Spleen (tissue), 7 donors: ENCODE measurements around the gene AP3B1.

Experiments
- POLR2A ChIP-seq, 3 donors: fragments of 450-650 bp; IDR thresholded peaks; one replicate each; pipeline ENCODE4 v1.5.1; 2017; ENCODE audit warnings: antibody characterized with exemption in 3 of 3, mild to moderate bottlenecking in 1 of 3
- POLR2AphosphoS5 ChIP-seq, 3 donors: sonication (generic); formaldehyde crosslinking; IDR thresholded peaks; one replicate each; pipeline ENCODE4 v1.5.1; 2017; ENCODE audit warnings: antibody characterized with exemption in 3 of 3
- TF ChIP-seq, protein P1 (sequence below), 11 experiments: fragments of 200-600 bp in 7 of 11; fragments of 450-650 bp in 4 of 11; sonication (generic) in 4 of 11; IDR thresholded peaks in 8 of 11; conservative IDR thresholded peaks in 3 of 11; 1 replicate in 7 of 11; 2 replicates in 4 of 11; pipeline versions ENCODE4 v1.4.0 to v1.8.0; 2016 to 2021; ENCODE audit warnings: antibody characterized with exemption in 11 of 11, inconsistent platforms in 4 of 11, mild to moderate bottlenecking in 1 of 11
- donor health status: DM: no; HTN: no; CAD: no; lungs with moderate emphysema.
- donor health status: DM: no; HTN: no; CAD: no.
- donor health status: DM: no; HTN: no; CAD: no.

GRCh38 chr5:78075301-78075700 lies 219.2 kb downstream of the AP3B1 start:
- TF ChIP-seq, protein P1, sequence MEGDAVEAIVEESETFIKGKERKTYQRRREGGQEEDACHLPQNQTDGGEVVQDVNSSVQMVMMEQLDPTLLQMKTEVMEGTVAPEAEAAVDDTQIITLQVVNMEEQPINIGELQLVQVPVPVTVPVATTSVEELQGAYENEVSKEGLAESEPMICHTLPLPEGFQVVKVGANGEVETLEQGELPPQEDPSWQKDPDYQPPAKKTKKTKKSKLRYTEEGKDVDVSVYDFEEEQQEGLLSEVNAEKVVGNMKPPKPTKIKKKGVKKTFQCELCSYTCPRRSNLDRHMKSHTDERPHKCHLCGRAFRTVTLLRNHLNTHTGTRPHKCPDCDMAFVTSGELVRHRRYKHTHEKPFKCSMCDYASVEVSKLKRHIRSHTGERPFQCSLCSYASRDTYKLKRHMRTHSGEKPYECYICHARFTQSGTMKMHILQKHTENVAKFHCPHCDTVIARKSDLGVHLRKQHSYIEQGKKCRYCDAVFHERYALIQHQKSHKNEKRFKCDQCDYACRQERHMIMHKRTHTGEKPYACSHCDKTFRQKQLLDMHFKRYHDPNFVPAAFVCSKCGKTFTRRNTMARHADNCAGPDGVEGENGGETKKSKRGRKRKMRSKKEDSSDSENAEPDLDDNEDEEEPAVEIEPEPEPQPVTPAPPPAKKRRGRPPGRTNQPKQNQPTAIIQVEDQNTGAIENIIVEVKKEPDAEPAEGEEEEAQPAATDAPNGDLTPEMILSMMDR (IDR thresholded peaks at IDR 0.05 in 8 of 11, conservative IDR thresholded peaks at IDR 0.05 in 3 of 11), result no peak
- TF ChIP-seq POLR2A (IDR thresholded peaks at IDR 0.05), result no peak
- TF ChIP-seq POLR2AphosphoS5 (IDR thresholded peaks at IDR 0.05), result no peak
